GM12878 (cell line): ENCODE results near the gene ARHGAP22.

Source experiments
- ATF2 ChIP-seq: IDR thresholded peaks from 2 replicates; pipeline ENCODE4 v1.6.1; 2012; ENCODE audit warnings: low read length, inconsistent platforms
- LARP7 ChIP-seq: fragments of 450-650 bp; IDR thresholded peaks from 2 replicates; pipeline ENCODE4 v1.6.1; 2017; ENCODE audit warnings: mild to moderate bottlenecking
- POLR2A ChIP-seq: IDR thresholded peaks from 2 replicates; pipeline ENCODE4 v1.6.1; 2011; ENCODE audit warnings: low read depth, mild to moderate bottlenecking, low read length
- REST ChIP-seq: IDR thresholded peaks from 2 replicates; pipeline ENCODE4 v1.6.1; 2012; ENCODE audit warnings: mild to moderate bottlenecking, low read depth, low read length
- SRF ChIP-seq, 2 experiments: IDR thresholded peaks; 2 replicates each; pipeline ENCODE4 v1.6.1; 2011; ENCODE audit warnings: low read depth in 2 of 2, low read length in 2 of 2, mild to moderate bottlenecking in 1 of 2, moderate library complexity in 1 of 2

GRCh38 chr10:48450233-48450740 is 154.6 kb downstream of the ARHGAP22 start:
- TF ChIP-seq SRF (IDR thresholded peaks at IDR 0.05; ENCODE audit: low read depth in 2 of 2, low read length in 2 of 2), result no peak
- TF ChIP-seq LARP7, result no peak
- no peak for TF ChIP-seq POLR2A
- TF ChIP-seq ATF2, result no peak
- TF ChIP-seq REST, result no peak
